Caco-2 (cell line): ENCODE results near the gene KRTAP5-6. TPM values are rescaled to one million over a fixed set of nuclear protein-coding genes. Genes with fewer than 3 reads are reported as not detected.

Experiments
- BruUV-seq: library from RNA; stranded (reverse); fragments of 400-500 nt; replicated peaks from 2 replicates; lab custom pipeline; 2021; lab: Mats Ljungman, UMichigan
- CTCF ChIA-PET: fragments of 300-600 bp; sonication (Branson Sonifier 250); formaldehyde crosslinking; loops from one replicate; lab custom pipeline; 2022; ENCODE audit warnings: antibody characterized with exemption; lab: Charles Lee
- POLR2A ChIA-PET: fragments of 300-600 bp; sonication (Branson Sonifier 250); formaldehyde crosslinking; loops from one replicate; lab custom pipeline; 2022; ENCODE audit warnings: antibody characterized with exemption; lab: Charles Lee
- DNase-seq, 2 experiments: peaks; one replicate each; pipeline versions ENCODE4 v3.0.0 to v3.0.0-alpha.2; 2020 to 2022
- H3K27me3 ChIP-seq: replicated peaks from 2 replicates; pipeline ENCODE4 v1.6.0; 2011; ENCODE audit warnings: low read length; ENCODE audit not compliant: control insufficient read depth, insufficient read depth
- H3K36me3 ChIP-seq: 2 replicates; pipeline ENCODE4 v1.5.1; 2011; ENCODE audit warnings: low read length; ENCODE audit not compliant: control insufficient read depth, insufficient read depth
- H3K4me1 ChIP-seq: fragments of 250-450 bp; sonication (Bioruptor Pico); 2 replicates; pipeline ENCODE4 v1.5.1; 2020; ENCODE audit warnings: mild to moderate bottlenecking
- H3K4me3 ChIP-seq: 2 replicates; pipeline ENCODE4 v1.5.1; 2011; ENCODE audit warnings: low read depth, mild to moderate bottlenecking, control low read depth, low read length
- H3K9me3 ChIP-seq: fragments of 250-450 bp; sonication (Bioruptor Pico); 2 replicates; pipeline ENCODE4 v1.5.1; 2020; ENCODE audit warnings: mild to moderate bottlenecking, moderate library complexity
- H3K27ac Mint-ChIP-seq: one replicate; pipeline ENCODE4 v1.8.0; 2022; ENCODE audit warnings: mixed read lengths; ENCODE audit not compliant: unreplicated experiment
- H3K27me3 Mint-ChIP-seq: one replicate; pipeline ENCODE4 v1.8.0; 2022; ENCODE audit warnings: mixed read lengths; ENCODE audit not compliant: insufficient read depth, unreplicated experiment
- H3K36me3 Mint-ChIP-seq: one replicate; pipeline ENCODE4 v1.8.0; 2022; ENCODE audit warnings: mild to moderate bottlenecking, mixed read lengths; ENCODE audit not compliant: insufficient read depth, unreplicated experiment
- H3K4me1 Mint-ChIP-seq: one replicate; pipeline ENCODE4 v1.8.0; 2022; ENCODE audit warnings: low read depth, mixed read lengths; ENCODE audit not compliant: unreplicated experiment
- H3K4me3 Mint-ChIP-seq: one replicate; pipeline ENCODE4 v1.8.0; 2022; ENCODE audit warnings: mild to moderate bottlenecking, moderate library complexity, mixed read lengths; ENCODE audit not compliant: unreplicated experiment
- H3K9me3 Mint-ChIP-seq: one replicate; pipeline ENCODE4 v1.8.0; 2022; ENCODE audit warnings: mixed read lengths; ENCODE audit not compliant: unreplicated experiment
- CTCF ChIP-seq, 2 experiments: fragments of 200-600 bp in 1 of 2; IDR thresholded peaks; 1 replicate in 1 of 2; 2 replicates in 1 of 2; pipeline versions ENCODE4 v1.5.1 to v1.8.0; 2011 to 2022; ENCODE audit warnings: antibody characterized with exemption in 1 of 2, control low read depth in 1 of 2, inconsistent platforms in 1 of 2, low read depth in 1 of 2, low read length in 1 of 2, mild to moderate bottlenecking in 1 of 2, moderate library complexity in 1 of 2; ENCODE audit not compliant: insufficient read depth in 1 of 2, severe bottlenecking in 1 of 2, unreplicated experiment in 1 of 2
- intact Hi-C: fragments of 100-400 bp; cut with micrococcal nuclease; formaldehyde crosslinking; loops from one replicate; pipeline ENCODE4 v1.10.0; 2022; ENCODE audit not compliant: unreplicated experiment
- total RNA-seq: library from RNA; stranded (reverse); gene quantifications from 2 replicates; pipeline ENCODE4 v1.2.3, GENCODE V29; 2022

The KRTAP5-6 gene
- total RNA-seq, 1 experiment from 2014 or later, result not detected

GRCh38 chr11:1733716-1734640 lies 37.0 kb downstream of the KRTAP5-6 start:
- no peak for TF ChIP-seq CTCF (IDR thresholded peaks at IDR 0.05; ENCODE audit: insufficient read depth in 1 of 2, low read depth in 1 of 2, low read length in 1 of 2, severe bottlenecking in 1 of 2, unreplicated experiment in 1 of 2)
- no peak overlapping the region for H3K4me3 Mint-ChIP-seq
- BruUV-seq, result no TSS peak
- no peaks in the 10 kb centered on the region for H3K4me1 ChIP-seq
- H3K27me3 Mint-ChIP-seq, result peaks cover 33% of the 10 kb centered on the region
- peak in 1 of 2 experiments; percentile 29 for DNase-seq
- CTCF ChIA-PET, result no interaction called here
- intact Hi-C loops, result no loop called here
- H3K36me3 ChIP-seq, result no peaks in the 10 kb centered on the region
- H3K9me3 Mint-ChIP-seq, result peaks cover 46% of the 10 kb centered on the region
- POLR2A ChIA-PET, result no interaction called here
- H3K9me3 ChIP-seq, result peaks cover 10% of the 10 kb centered on the region
- no peak overlapping the region for H3K27ac Mint-ChIP-seq
- no peaks in the 10 kb centered on the region for H3K4me1 Mint-ChIP-seq
- H3K36me3 Mint-ChIP-seq, result no peaks in the 10 kb centered on the region
- no peak overlapping the region for H3K4me3 ChIP-seq
- H3K27me3 ChIP-seq, result no peaks in the 10 kb centered on the region; the same call in 1 of the 2 replicates

- Mint-ChIP-seq H3K27me3 (peaks cover 36% of the 10 kb centered on the region), H3K4me1 (no peaks in the 10 kb centered on the region), H3K27ac (no peak overlapping the region), H3K9me3 (peaks cover 46% of the 10 kb centered on the region), H3K36me3 (no peaks in the 10 kb centered on the region), H3K4me3 (no peak overlapping the region)
- H3K36me3 ChIP-seq, result no peaks in the 10 kb centered on the region
- no peak overlapping the region for H3K4me3 ChIP-seq
- no peak for TF ChIP-seq CTCF (IDR thresholded peaks at IDR 0.05; ENCODE audit: insufficient read depth in 1 of 2, low read depth in 1 of 2, low read length in 1 of 2, severe bottlenecking in 1 of 2, unreplicated experiment in 1 of 2)
- H3K9me3 ChIP-seq, result peaks cover 10% of the 10 kb centered on the region
- POLR2A ChIA-PET, result no interaction called here
- intact Hi-C loops, result no loop called here
- H3K27me3 ChIP-seq, result no peaks in the 10 kb centered on the region; the same call in 1 of the 2 replicates
- DNase-seq, result peak in 1 of 2 experiments; percentile 19
- no peaks in the 10 kb centered on the region for H3K4me1 ChIP-seq
- no TSS peak for BruUV-seq
- CTCF ChIA-PET, result no interaction called here
Observed at GRCh38 chr11:1734641-1735081, 37.7 kb downstream of the KRTAP5-6 start.

GRCh38 chr11:1735271-1735670 lies 38.3 kb downstream of the KRTAP5-6 start:
- CTCF ChIA-PET, result no interaction called here
- no TSS peak for BruUV-seq

More at GRCh38 chr11:1735271-1735670, 38.3 kb downstream of the KRTAP5-6 start:
- no peaks in the 10 kb centered on the region; the same call in 1 of the 2 replicates for H3K27me3 ChIP-seq
- peak in 1 of 2 experiments; percentile 26 for DNase-seq
- Mint-ChIP-seq H3K4me3 (no peak overlapping the region), H3K27ac (no peak overlapping the region), H3K9me3 (peaks cover 46% of the 10 kb centered on the region), H3K4me1 (no peaks in the 10 kb centered on the region), H3K36me3 (no peaks in the 10 kb centered on the region), H3K27me3 (peaks cover 33% of the 10 kb centered on the region)
- no peak overlapping the region for H3K4me3 ChIP-seq
- POLR2A ChIA-PET, result no interaction called here
- no peak for TF ChIP-seq CTCF (IDR thresholded peaks at IDR 0.05; ENCODE audit: insufficient read depth in 1 of 2, low read depth in 1 of 2, low read length in 1 of 2, severe bottlenecking in 1 of 2, unreplicated experiment in 1 of 2)
- H3K36me3 ChIP-seq, result no peaks in the 10 kb centered on the region
- intact Hi-C loops, result no loop called here
- H3K9me3 ChIP-seq, result peaks cover 10% of the 10 kb centered on the region
- no peaks in the 10 kb centered on the region for H3K4me1 ChIP-seq
